HepG2 (cell line): ENCODE results near the gene LGALS1. TPM values are rescaled to one million over a fixed set of nuclear protein-coding genes. Genes with fewer than 3 reads are reported as not detected.

Source experiments
- CREM ChIP-seq, 2 experiments: sonication (generic) in 1 of 2; formaldehyde crosslinking in 1 of 2; IDR thresholded peaks; 2 replicates each; pipeline versions ENCODE4 v1.4.0 to v1.6.1; 2016 to 2020; ENCODE audit warnings: antibody characterized with exemption in 1 of 2, mild to moderate bottlenecking in 1 of 2, missing genetic modification reagents in 1 of 2
- E2F1 ChIP-seq: sonication (generic); formaldehyde crosslinking; IDR thresholded peaks from 2 replicates; pipeline ENCODE4 v1.5.0; 2020; ENCODE audit warnings: missing genetic modification reagents
- ERF ChIP-seq: IDR thresholded peaks from 2 replicates; pipeline ENCODE4 v1.6.1; 2018; ENCODE audit warnings: missing biosample characterization, missing genetic modification reagents
- ETV6 ChIP-seq: sonication (generic); formaldehyde crosslinking; conservative IDR thresholded peaks from 2 replicates; pipeline ENCODE4 v1.4.0; 2020; ENCODE audit warnings: missing genetic modification reagents
- FOXJ3 ChIP-seq: sonication (generic); formaldehyde crosslinking; IDR thresholded peaks from 2 replicates; pipeline ENCODE4 v1.4.0; 2020; ENCODE audit warnings: missing genetic modification reagents, mild to moderate bottlenecking, borderline replicate concordance
- GABPB1 ChIP-seq: IDR thresholded peaks from 2 replicates; pipeline ENCODE4 v1.6.1; 2016; ENCODE audit warnings: mild to moderate bottlenecking, missing genetic modification reagents, moderate library complexity, missing compliant biosample characterization
- MAFG ChIP-seq: sonication (generic); formaldehyde crosslinking; IDR thresholded peaks from 2 replicates; pipeline ENCODE4 v1.5.1; 2020; ENCODE audit warnings: mild to moderate bottlenecking, missing genetic modification reagents
- MED8 ChIP-seq: sonication (generic); formaldehyde crosslinking; IDR thresholded peaks from 2 replicates; pipeline ENCODE4 v1.8.1; 2023; ENCODE audit warnings: mild to moderate bottlenecking, missing genetic modification reagents; ENCODE audit not compliant: insufficient replicate concordance
- MXD1 ChIP-seq: sonication (generic); formaldehyde crosslinking; IDR thresholded peaks from 2 replicates; pipeline ENCODE4 v1.4.0; 2020; ENCODE audit warnings: mild to moderate bottlenecking, missing genetic modification reagents
- NCOR1 ChIP-seq: fragments of 200-600 bp; sonication (generic); IDR thresholded peaks from 2 replicates; pipeline ENCODE4 v1.7.0; 2017; ENCODE audit warnings: antibody characterized with exemption, low read length, borderline replicate concordance
- PAF1 ChIP-seq: IDR thresholded peaks from 2 replicates; pipeline ENCODE4 v1.6.1; 2016; ENCODE audit warnings: missing genetic modification reagents, missing compliant biosample characterization
- POLR2A ChIP-seq, 2 experiments: IDR thresholded peaks; 2 replicates each; pipeline ENCODE4 v1.6.1; 2011; ENCODE audit warnings: low read depth in 2 of 2, low read length in 2 of 2, mild to moderate bottlenecking in 1 of 2, moderate library complexity in 1 of 2; ENCODE audit not compliant: insufficient read depth in 1 of 2
- RAD21 ChIP-seq: fragments of 450-650 bp; formaldehyde crosslinking; IDR thresholded peaks from 2 replicates; pipeline ENCODE4 v1.5.0; 2020; ENCODE audit warnings: mild to moderate bottlenecking
- RFXANK ChIP-seq: IDR thresholded peaks from 2 replicates; pipeline ENCODE4 v1.6.1; 2016
- RORA ChIP-seq: sonication (generic); formaldehyde crosslinking; IDR thresholded peaks from 2 replicates; pipeline ENCODE4 v1.5.0; 2020; ENCODE audit warnings: mild to moderate bottlenecking, missing genetic modification reagents, moderate library complexity
- SMAD3 ChIP-seq: sonication (generic); formaldehyde crosslinking; IDR thresholded peaks from 2 replicates; pipeline ENCODE4 v1.4.0; 2020; ENCODE audit warnings: missing genetic modification reagents
- STAG1 ChIP-seq: sonication (generic); formaldehyde crosslinking; IDR thresholded peaks from 2 replicates; pipeline ENCODE4 v1.4.0; 2020; ENCODE audit warnings: missing genetic modification reagents
- TBL1XR1 ChIP-seq: fragments of 150-350 bp; IDR thresholded peaks from 2 replicates; pipeline ENCODE4 v1.6.1; 2014; ENCODE audit warnings: borderline replicate concordance, low read length; ENCODE audit not compliant: partially characterized antibody
- TOPORS ChIP-seq: sonication (generic); formaldehyde crosslinking; IDR thresholded peaks from 2 replicates; pipeline ENCODE4 v1.8.0; 2023; ENCODE audit warnings: mild to moderate bottlenecking, missing genetic modification reagents
- TRAFD1 ChIP-seq: sonication (generic); formaldehyde crosslinking; IDR thresholded peaks from 2 replicates; pipeline ENCODE4 v1.5.1; 2020; ENCODE audit warnings: missing genetic modification reagents, mild to moderate bottlenecking, borderline replicate concordance
- ZBTB43 ChIP-seq: sonication (generic); formaldehyde crosslinking; conservative IDR thresholded peaks from 2 replicates; pipeline ENCODE4 v1.4.0; 2020; ENCODE audit warnings: missing genetic modification reagents
- ZNF207 ChIP-seq: fragments of 450-650 bp; IDR thresholded peaks from 2 replicates; pipeline ENCODE4 v1.6.1; 2016; ENCODE audit warnings: antibody characterized with exemption, borderline replicate concordance
- ZNF329 ChIP-seq: sonication (generic); formaldehyde crosslinking; IDR thresholded peaks from 2 replicates; pipeline ENCODE4 v1.9.0; 2021; ENCODE audit warnings: low read depth, mild to moderate bottlenecking, missing genetic modification reagents
- ZNF33A ChIP-seq: sonication (generic); formaldehyde crosslinking; IDR thresholded peaks from 2 replicates; pipeline ENCODE4 v1.5.1; 2020; ENCODE audit warnings: missing genetic modification reagents, mild to moderate bottlenecking, moderate library complexity, borderline replicate concordance
- ZNF484 ChIP-seq: sonication (generic); formaldehyde crosslinking; IDR thresholded peaks from 2 replicates; pipeline ENCODE4 v1.5.1; 2020; ENCODE audit warnings: mild to moderate bottlenecking, low read depth, missing genetic modification reagents, borderline replicate concordance
- ZNF616 ChIP-seq: sonication (generic); formaldehyde crosslinking; IDR thresholded peaks from 2 replicates; pipeline ENCODE4 v1.5.0; 2020; ENCODE audit warnings: low read depth, mild to moderate bottlenecking, missing genetic modification reagents
- polyA plus RNA-seq, 8 experiments: library from polyadenylated mRNA; depleted of rRNA in 3 of 8; stranded (reverse) in 7 of 8; unstranded in 1 of 8; fragments of >200 nt; fragmentation: Illumina TruSeq in 4 of 8; extraction: Trizol in 4 of 8; gene quantifications; 2 replicates each; pipeline versions ENCODE4 v1.2.1 to v1.2.3, GENCODE V29; 2011 to 2016; ENCODE audit warnings: low read depth in 4 of 8, missing spikeins in 1 of 8, mixed read lengths in 1 of 8; ENCODE audit not compliant: insufficient read depth in 1 of 8
- total RNA-seq, 5 experiments: library from RNA; depleted of rRNA; stranded (reverse); fragments of >200 nt; fragmentation: Illumina TruSeq; extraction: Trizol; gene quantifications; 2 replicates each; pipeline ENCODE4 v1.2.3, GENCODE V29; 2016; ENCODE audit warnings: low read depth in 1 of 5

The LGALS1 gene
- total and polyA plus RNA-seq, 2 of the 13 experiments (the other 11 are each of a cell fraction or from before 2014, with no cell fraction given) = 103 to 858 TPM

GRCh38 chr22:37658133-37659065 is 17.0 kb upstream of the LGALS1 start, which contains the start of gene PDXP (continued):
- TF ChIP-seq E2F1 (CRISPR knock-in tag) = no peak
- TF ChIP-seq MAFG = no peak
- TF ChIP-seq ERF = peak; percentile 55; the same call in 1 of the 2 replicates
- TF ChIP-seq ZNF616 (CRISPR knock-in tag) = peak; percentile 65; the same call in 1 of the 2 replicates
- TF ChIP-seq RFXANK (CRISPR knock-in tag) = peak; percentile 99
- TF ChIP-seq ZNF33A = no peak
- TF ChIP-seq ZNF484 (CRISPR knock-in tag) = no peak
- TF ChIP-seq MED8 (CRISPR knock-in tag) = no peak
- TF ChIP-seq MXD1 (CRISPR knock-in tag) = 0 out of 2 replicates have a peak, but pooled peaks have one; percentile 50
- no peak for TF ChIP-seq TOPORS (CRISPR knock-in tag)
- TF ChIP-seq ETV6 = 0 out of 2 replicates have a peak, but pooled peaks have one; percentile 46
- TF ChIP-seq SMAD3 (CRISPR knock-in tag) = 0 out of 2 replicates have a peak, but pooled peaks have one; percentile 46
- TF ChIP-seq ZNF329 = no peak
- TF ChIP-seq NCOR1 = peak; percentile 14; the same call in 1 of the 2 replicates
- TF ChIP-seq RAD21 = peak; percentile 55
- TF ChIP-seq CREM (IDR thresholded peaks at IDR 0.05) = peak; percentile 93
- TF ChIP-seq CREM (CRISPR knock-in tag; IDR thresholded peaks at IDR 0.05) = no peak
- TF ChIP-seq FOXJ3 = no peak
- no peak for TF ChIP-seq TBL1XR1
- TF ChIP-seq GABPB1 (CRISPR knock-in tag) = peak; percentile 78
- 0 out of 2 replicates have a peak, but pooled peaks have one; percentile 13 for TF ChIP-seq ZBTB43 (CRISPR knock-in tag)
- TF ChIP-seq RORA = no peak
- TF ChIP-seq STAG1 (CRISPR knock-in tag) = 0 out of 2 replicates have a peak, but pooled peaks have one; percentile 3
- peak in 1 of 2 experiments; percentile 91 for TF ChIP-seq POLR2A (IDR thresholded peaks at IDR 0.05; ENCODE audit: insufficient read depth in 1 of 2, low read depth in 2 of 2, low read length in 2 of 2)
- no peak for TF ChIP-seq ZNF207
- TF ChIP-seq TRAFD1 = no peak
- TF ChIP-seq PAF1 (CRISPR knock-in tag) = no peak
